Stimulated activated CD4-positive, alpha-beta T cell treated with anti-CD3 and anti-CD28 coated beads, TNF-alpha, amount 100 ng/mL, for 4 hours (primary cell): ENCODE results near the gene PDZD2.
"Not testable (repeated sequence)": the region's sequence is repeated elsewhere in the genome, so short reads cannot be mapped to it uniquely, and the experiment has no call there.

Experiments used
- DNase-seq, 3 experiments: peaks; one replicate each; pipeline ENCODE4 v3.0.0-alpha.2; 2020; ENCODE audit warnings: low read depth in 3 of 3

The PDZD2 gene

GRCh38 chr5:31769530-31769929 lies 130.6 kb downstream of the PDZD2 start:
- no peak for DNase-seq

GRCh38 chr5:31770132-31770720 lies 131.3 kb downstream of the PDZD2 start:
- no peak for DNase-seq

GRCh38 chr5:31770998-31771397 lies 132.1 kb downstream of the PDZD2 start:
- DNase-seq, result no peak

GRCh38 chr5:31771500-31771899 lies 132.6 kb downstream of the PDZD2 start:
- DNase-seq, result no peak

- DNase-seq, result not testable (repeated sequence)
Observed at GRCh38 chr5:31776294-31776693, 137.4 kb downstream of the PDZD2 start.

GRCh38 chr5:31776976-31777651 lies 138.2 kb downstream of the PDZD2 start:
- no peak for DNase-seq

- no peak for DNase-seq
Observed at GRCh38 chr5:31781772-31782171, 142.8 kb downstream of the PDZD2 start.

- DNase-seq, result no peak
Observed at GRCh38 chr5:31783086-31783645, 144.2 kb downstream of the PDZD2 start.

- DNase-seq, result no peak
Observed at GRCh38 chr5:31783731-31784130, 144.8 kb downstream of the PDZD2 start.

- no peak for DNase-seq
Observed at GRCh38 chr5:31786090-31786631, 147.2 kb downstream of the PDZD2 start.

- DNase-seq, result no peak
Observed at GRCh38 chr5:31794009-31794408, 155.1 kb downstream of the PDZD2 start.

GRCh38 chr5:31798168-31798567 lies 159.2 kb downstream of the PDZD2 start:
- DNase-seq, result no peak

GRCh38 chr5:31800351-31800750 lies 161.4 kb downstream of the PDZD2 start:
- no peak for DNase-seq

GRCh38 chr5:31805785-31806400 lies 167.0 kb downstream of the PDZD2 start:
- DNase-seq, result no peak

GRCh38 chr5:31806561-31806960 lies 167.6 kb downstream of the PDZD2 start:
- no peak for DNase-seq

GRCh38 chr5:31807789-31808540 lies 169.0 kb downstream of the PDZD2 start:
- DNase-seq, result no peak

- DNase-seq, result no peak
Observed at GRCh38 chr5:31809050-31809870, 170.3 kb downstream of the PDZD2 start.

- DNase-seq, result no peak
Observed at GRCh38 chr5:31811210-31811609, 172.3 kb downstream of the PDZD2 start.

- no peak for DNase-seq
Observed at GRCh38 chr5:31815376-31815775, 176.4 kb downstream of the PDZD2 start.

- DNase-seq, result no peak
Observed at GRCh38 chr5:31819926-31820516, 181.1 kb downstream of the PDZD2 start.

GRCh38 chr5:31823472-31823871 lies 184.5 kb downstream of the PDZD2 start:
- no peak for DNase-seq
